Astrocyte of the cerebellum (primary cell): ENCODE results near the gene RIMBP3C.
A peak's percentile ranks its signal among the peaks of the same experiment; 100 is the strongest.
"Not testable (repeated sequence)": the region's sequence is repeated elsewhere in the genome, so short reads cannot be mapped to it uniquely, and the experiment has no call there.

Experiments
- DNase-seq: peaks from one replicate; pipeline ENCODE4 v3.0.0-alpha.2; 2011; ENCODE audit warnings: low read depth
- H3K4me3 ChIP-seq: 2 replicates; pipeline ENCODE4 v1.5.1; 2011; ENCODE audit warnings: mild to moderate bottlenecking, low read depth, low read length, moderate library complexity
- in situ Hi-C: cut with HindIII; loops from 2 replicates; pipeline ENCODE4 v1.10.0; 2017; ENCODE audit warnings: low sequenced_read_pairs
- TF ChIP-seq, protein P1 (sequence below): IDR thresholded peaks from 2 replicates; pipeline ENCODE4 v1.5.1; 2012; ENCODE audit warnings: low read length, low read depth, moderate library complexity, mild to moderate bottlenecking; ENCODE audit errors: missing control alignments

The RIMBP3C gene

DNA sequence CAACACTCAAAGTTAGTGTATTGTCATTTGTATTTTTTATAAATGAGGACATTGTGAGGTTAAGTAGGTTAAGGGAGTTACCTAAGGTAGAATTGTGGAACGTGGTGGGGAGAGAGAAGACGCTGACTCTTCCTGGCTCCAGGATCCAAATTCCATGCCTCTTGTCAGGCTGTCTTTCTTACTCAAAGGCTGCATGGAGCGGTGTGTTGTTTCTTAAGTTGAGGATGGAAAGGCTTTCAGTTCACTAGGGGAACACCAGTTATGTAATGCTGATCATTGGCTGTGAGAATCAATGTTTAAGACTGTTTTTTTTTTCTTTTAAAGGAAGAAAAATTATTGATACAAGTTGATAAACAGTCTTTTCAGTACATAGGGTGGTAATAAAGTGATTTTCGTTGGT is 19.1 kb upstream of the RIMBP3C start:
- no peak overlapping the region for H3K4me3 ChIP-seq
- in situ Hi-C loops: no loop called here
- TF ChIP-seq, protein P1, sequence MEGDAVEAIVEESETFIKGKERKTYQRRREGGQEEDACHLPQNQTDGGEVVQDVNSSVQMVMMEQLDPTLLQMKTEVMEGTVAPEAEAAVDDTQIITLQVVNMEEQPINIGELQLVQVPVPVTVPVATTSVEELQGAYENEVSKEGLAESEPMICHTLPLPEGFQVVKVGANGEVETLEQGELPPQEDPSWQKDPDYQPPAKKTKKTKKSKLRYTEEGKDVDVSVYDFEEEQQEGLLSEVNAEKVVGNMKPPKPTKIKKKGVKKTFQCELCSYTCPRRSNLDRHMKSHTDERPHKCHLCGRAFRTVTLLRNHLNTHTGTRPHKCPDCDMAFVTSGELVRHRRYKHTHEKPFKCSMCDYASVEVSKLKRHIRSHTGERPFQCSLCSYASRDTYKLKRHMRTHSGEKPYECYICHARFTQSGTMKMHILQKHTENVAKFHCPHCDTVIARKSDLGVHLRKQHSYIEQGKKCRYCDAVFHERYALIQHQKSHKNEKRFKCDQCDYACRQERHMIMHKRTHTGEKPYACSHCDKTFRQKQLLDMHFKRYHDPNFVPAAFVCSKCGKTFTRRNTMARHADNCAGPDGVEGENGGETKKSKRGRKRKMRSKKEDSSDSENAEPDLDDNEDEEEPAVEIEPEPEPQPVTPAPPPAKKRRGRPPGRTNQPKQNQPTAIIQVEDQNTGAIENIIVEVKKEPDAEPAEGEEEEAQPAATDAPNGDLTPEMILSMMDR: no peak
- no peak for DNase-seq

DNA sequence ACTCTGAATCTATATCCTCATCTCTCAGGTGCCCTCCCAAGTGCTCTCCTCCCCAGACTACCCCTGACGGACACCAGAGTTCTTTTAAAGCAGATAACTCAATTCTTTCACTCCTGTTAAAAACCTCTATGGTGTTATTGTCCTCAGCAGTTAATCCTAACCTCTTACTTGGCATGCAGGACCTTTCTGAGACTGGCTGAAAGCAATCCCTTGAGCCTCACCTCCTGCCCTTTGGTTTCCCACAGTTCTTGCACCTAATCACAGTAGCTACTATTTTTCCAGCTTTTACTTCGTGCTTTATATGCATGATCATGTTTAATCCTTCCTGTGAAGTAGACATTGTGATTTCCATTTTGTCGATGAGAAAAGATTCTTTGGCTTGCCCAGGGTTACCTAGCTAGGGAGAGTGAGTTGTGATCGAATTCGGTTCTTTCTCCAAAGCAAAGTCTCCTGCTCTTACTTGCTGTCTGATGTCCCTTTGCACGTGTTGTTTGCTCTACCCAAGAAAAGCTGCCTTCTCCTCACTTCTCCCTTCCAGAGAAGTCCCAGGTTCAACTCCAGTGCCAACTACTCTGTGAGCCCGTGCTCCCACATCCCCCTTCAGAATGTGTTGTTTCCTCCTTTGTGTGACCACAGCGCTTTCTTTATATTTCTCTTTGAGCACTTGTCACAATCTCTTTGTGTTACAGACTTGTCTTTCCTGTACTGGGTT is 18.4 kb upstream of the RIMBP3C start:
- peak overlapping the region; percentile 88 for H3K4me3 ChIP-seq
- DNase-seq: no peak
- TF ChIP-seq, protein P1: no peak
- in situ Hi-C loops: no loop called here

DNA sequence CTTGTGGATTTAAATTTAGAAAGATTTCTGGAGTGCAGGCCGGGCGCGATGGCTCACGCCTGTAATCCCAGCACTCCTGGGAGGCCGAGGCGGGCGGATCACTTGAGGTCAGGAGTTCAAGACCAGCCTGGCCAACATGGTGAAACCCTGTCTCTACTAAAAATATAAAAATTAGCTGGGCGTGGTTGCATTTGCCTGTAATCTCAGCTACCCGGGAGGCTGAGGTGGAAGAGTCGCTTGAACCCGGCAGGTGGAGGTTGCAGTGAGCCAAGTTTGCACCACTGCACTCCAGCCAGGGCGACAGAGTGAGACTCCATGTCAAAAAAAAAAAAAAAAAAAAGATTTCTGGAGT is 17.8 kb upstream of the RIMBP3C start:
- in situ Hi-C loops, DNase-seq: not testable (repeated sequence)
- H3K4me3 ChIP-seq: peak overlapping the region; percentile 88

DNA sequence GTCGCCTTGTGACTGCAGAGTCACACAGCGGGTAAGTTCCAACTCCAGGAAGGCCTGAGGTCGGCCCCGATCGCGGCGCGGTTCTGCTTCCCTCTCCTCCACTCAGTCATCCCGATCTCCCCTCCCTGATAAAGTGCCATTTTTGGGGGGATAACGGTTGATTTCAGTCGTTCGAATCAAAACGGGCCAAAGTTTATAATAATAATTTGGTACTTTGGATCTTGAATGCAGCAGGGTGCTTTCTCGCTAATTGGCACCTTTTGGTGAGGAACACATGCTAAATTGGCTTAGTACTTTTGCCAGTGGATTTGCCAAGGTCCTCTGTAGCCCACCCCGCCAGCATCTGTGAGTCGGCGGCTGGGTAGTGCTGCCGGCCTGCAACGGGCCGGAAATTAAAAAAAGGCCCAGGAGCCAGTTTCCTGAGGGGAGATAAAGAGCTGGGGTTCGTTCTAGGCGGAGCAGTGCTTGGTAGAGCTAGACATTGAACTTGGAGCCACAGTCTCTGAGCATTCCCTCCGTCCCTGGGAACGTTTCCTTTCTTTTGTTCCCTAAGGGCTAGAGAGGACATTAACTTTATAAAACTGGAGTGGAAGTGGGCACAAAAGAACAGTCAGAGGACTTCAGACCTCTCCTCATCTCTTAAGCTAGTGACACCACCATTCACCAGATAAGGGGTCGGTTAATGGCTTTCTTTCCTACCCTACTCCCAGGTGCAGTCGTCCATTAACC is 17.2 kb upstream of the RIMBP3C start:
- peak overlapping the region; percentile 88 for H3K4me3 ChIP-seq
- TF ChIP-seq, protein P1: no peak
- DNase-seq: no peak
- in situ Hi-C loops: no loop called here

DNA sequence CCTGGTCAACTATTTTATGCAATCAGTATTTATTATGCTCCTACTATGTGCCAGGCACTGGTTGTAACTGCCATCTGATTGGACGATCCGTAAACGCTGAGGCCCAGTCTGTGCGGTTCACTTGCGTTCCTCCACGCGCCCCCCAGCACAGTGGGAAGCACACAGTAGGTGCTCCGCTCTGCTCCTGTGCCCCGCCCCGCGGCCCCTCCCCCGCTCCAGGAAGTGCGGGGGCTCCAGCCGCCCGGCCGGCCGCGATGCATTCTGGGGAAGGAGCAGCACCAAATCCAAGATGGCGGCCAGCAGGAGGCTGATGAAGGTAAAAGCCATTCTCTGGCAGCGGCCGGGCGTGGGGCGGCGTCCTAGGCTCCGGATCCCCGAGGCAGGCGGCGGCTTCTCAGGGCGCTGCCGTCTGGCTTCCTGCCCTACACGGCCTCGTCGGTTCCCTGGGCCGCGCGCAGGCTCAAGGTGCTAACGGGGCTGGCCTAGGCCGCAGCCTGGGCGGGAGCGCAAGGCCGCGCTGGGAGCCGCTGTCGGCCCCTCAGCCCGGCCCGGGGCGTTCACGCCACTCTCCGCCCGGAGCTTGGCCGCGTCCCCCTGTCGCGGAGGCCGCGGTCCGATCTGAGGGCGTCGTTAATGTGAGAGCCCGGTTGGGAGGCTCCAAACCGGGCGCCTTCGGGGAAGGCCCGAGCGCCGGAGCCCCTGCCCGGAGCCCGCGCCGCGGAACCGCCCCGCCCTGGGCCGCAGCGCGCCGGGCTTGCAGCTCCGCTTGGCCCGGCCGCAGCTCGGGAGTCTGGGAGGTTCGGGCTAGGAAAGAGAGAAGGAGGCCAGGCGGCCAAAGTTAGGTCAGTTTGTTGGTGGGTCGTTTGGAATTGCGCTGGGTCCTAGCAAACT is 16.4 kb upstream of the RIMBP3C start, which contains the start of gene UBE2L3:
Gene UBE2L3 (plus strand): TSS at position 259 of the 891 bp plus-strand sequence. CDS start 31 bp downstream, at position 290.
- DNase-seq: peak; percentile 34
- in situ Hi-C loops: no loop called here
- H3K4me3 ChIP-seq: peak within 1 kb of the TSS; percentile 88
- TF ChIP-seq, protein P1: no peak

DNA sequence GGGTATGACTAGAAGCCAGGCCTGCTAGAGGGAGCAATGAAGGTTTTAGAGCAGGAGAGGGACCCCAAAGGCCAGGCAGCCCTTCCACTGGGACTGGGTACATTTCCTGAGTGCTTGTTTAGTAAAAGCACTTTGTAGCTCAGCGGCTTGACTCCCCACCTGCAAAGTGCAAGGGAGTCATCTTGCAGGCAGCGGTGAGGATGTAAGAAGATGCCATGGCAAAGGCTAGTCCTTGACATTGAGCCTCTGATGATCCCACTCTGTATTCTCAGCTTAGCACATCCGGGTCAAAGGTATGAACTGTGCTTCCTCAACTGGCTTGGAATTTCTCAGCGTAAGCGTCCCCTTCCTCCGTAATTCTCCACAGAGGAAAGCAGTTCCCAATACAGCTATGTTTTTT is 13.2 kb upstream of the RIMBP3C start:
- in situ Hi-C loops: no loop called here
- H3K4me3 ChIP-seq: no peak overlapping the region
- TF ChIP-seq, protein P1: no peak

More for the DNA sequence above, 13.2 kb upstream of the RIMBP3C start:
- DNase-seq: no peak
